Measurements from ENCODE around the gene CREB3L2. TPM values are rescaled to one million over a fixed set of nuclear protein-coding genes. Genes with fewer than 3 reads are reported as not detected.

The CREB3L2 gene
- polyA plus RNA-seq, 1 of the 3 experiments (the other 2 are of a cell fraction) = 22.9 TPM

GRCh38 chr7:137930581-137930980 is 71.3 kb downstream of the CREB3L2 start:
- no peak for DNase-seq
- Histone ChIP-seq H3K27ac (ENCODE audit: low read depth in 2 of 2, low read length in 1 of 2) (peak overlapping the region; percentile 36 to 92; a peak in 3 of 4 replicates), H3K9me3 (no peaks in the 10 kb centered on the region), H3K79me2 (ENCODE audit: insufficient read depth) (peaks cover 96% of the 10 kb centered on the region), H3K4me2 (peak overlapping the region; percentile 64), H3K4me3 (ENCODE audit: low read depth in 2 of 2, low read length in 1 of 2) (no peak overlapping the region; a peak in 1 of 4 replicates), H3K9ac (peak overlapping the region; percentile 51), H3K27me3 (ENCODE audit: insufficient read depth) (no peaks in the 10 kb centered on the region), H3F3A (replicated peaks; ENCODE audit: insufficient read depth) (peaks cover 43% of the 10 kb centered on the region), H2AFZ (ENCODE audit: low read depth) (peak overlapping the region; percentile 38; the same call in 1 of the 2 replicates), H4K20me1 (ENCODE audit: insufficient read depth) (no peaks in the 10 kb centered on the region), H3K4me1 (ENCODE audit: control insufficient read depth in 1 of 2, insufficient read depth in 2 of 2, low read depth in 1 of 2, low read length in 1 of 2) (peaks cover 23 to 41% of the 10 kb centered on the region in 2 experiments), H3K9me2 (no peaks in the 10 kb centered on the region), H3K36me3 (replicated peaks in 1 of 2; ENCODE audit: control insufficient read depth in 1 of 2, insufficient read depth in 2 of 2, low read length in 1 of 2) (peaks cover 7 to 21% of the 10 kb centered on the region in 2 experiments)
- ChIA-PET CTCF (interaction anchor here (1.0 to 2.0 kb wide), 6 partner anchors 9 to 78 kb away, joined by 3 to 10 read pairs (median 4); partner anchors contain the start of gene CREB3L2), POLR2A (no interaction called here)
- WGBS (ENCODE audit: low lambda C conversion rate) = 59% methylated on average over 2 of the region's 2 CpGs
- peak; percentile 82; the same call in 1 of the 2 replicates for TF ChIP-seq RXRA (IDR thresholded peaks at IDR 0.05; ENCODE audit: borderline replicate concordance, low read depth)
- no peak for TF ChIP-seq GABPA (IDR thresholded peaks at IDR 0.05; ENCODE audit: low read depth)
- TF ChIP-seq JUND (IDR thresholded peaks at IDR 0.05) = peak; percentile 87
- TF ChIP-seq EZH2phosphoT487 (IDR thresholded peaks at IDR 0.05; ENCODE audit: borderline replicate concordance, low read depth) = no peak
- TF ChIP-seq EP300 (IDR thresholded peaks at IDR 0.05; ENCODE audit: borderline replicate concordance in 1 of 2, low read depth in 1 of 2, low read length in 1 of 2) = peak in 1 of 2 experiments; percentile 77; a peak in 1 of 4 replicates
- peak; percentile 38; the same call in 1 of the 2 replicates for TF ChIP-seq MEF2A (IDR thresholded peaks at IDR 0.05; ENCODE audit: borderline replicate concordance, low read depth)
- TF ChIP-seq ZBTB33 (IDR thresholded peaks at IDR 0.05; ENCODE audit: borderline replicate concordance, low read depth) = no peak
- TF ChIP-seq FOXJ3 (CRISPR knock-in tag; IDR thresholded peaks at IDR 0.05) = no peak
- TF ChIP-seq, protein P1, sequence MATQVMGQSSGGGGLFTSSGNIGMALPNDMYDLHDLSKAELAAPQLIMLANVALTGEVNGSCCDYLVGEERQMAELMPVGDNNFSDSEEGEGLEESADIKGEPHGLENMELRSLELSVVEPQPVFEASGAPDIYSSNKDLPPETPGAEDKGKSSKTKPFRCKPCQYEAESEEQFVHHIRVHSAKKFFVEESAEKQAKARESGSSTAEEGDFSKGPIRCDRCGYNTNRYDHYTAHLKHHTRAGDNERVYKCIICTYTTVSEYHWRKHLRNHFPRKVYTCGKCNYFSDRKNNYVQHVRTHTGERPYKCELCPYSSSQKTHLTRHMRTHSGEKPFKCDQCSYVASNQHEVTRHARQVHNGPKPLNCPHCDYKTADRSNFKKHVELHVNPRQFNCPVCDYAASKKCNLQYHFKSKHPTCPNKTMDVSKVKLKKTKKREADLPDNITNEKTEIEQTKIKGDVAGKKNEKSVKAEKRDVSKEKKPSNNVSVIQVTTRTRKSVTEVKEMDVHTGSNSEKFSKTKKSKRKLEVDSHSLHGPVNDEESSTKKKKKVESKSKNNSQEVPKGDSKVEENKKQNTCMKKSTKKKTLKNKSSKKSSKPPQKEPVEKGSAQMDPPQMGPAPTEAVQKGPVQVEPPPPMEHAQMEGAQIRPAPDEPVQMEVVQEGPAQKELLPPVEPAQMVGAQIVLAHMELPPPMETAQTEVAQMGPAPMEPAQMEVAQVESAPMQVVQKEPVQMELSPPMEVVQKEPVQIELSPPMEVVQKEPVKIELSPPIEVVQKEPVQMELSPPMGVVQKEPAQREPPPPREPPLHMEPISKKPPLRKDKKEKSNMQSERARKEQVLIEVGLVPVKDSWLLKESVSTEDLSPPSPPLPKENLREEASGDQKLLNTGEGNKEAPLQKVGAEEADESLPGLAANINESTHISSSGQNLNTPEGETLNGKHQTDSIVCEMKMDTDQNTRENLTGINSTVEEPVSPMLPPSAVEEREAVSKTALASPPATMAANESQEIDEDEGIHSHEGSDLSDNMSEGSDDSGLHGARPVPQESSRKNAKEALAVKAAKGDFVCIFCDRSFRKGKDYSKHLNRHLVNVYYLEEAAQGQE (IDR thresholded peaks at IDR 0.05; ENCODE audit: low read depth, low read length) = no peak
- no peak for TF ChIP-seq RAD21 (IDR thresholded peaks at IDR 0.05; ENCODE audit: low read length)
- no peak for TF ChIP-seq GATA2 (CRISPR knock-in tag; IDR thresholded peaks at IDR 0.05)
- peak; percentile 81 for TF ChIP-seq RFX5 (IDR thresholded peaks at IDR 0.05; ENCODE audit: low read length)
- no peak for TF ChIP-seq NRF1 (IDR thresholded peaks at IDR 0.05; ENCODE audit: low read depth, low read length)
- peak; percentile 91 for TF ChIP-seq FOSL2 (IDR thresholded peaks at IDR 0.05; ENCODE audit: borderline replicate concordance, low read depth)
- peak; percentile 66 for TF ChIP-seq MAX (IDR thresholded peaks at IDR 0.05; ENCODE audit: low read depth)
- TF ChIP-seq SMC3 (IDR thresholded peaks at IDR 0.05; ENCODE audit: low read depth, low read length) = no peak
- TF ChIP-seq YY1 (IDR thresholded peaks at IDR 0.05; ENCODE audit: low read depth) = no peak
- no peak for TF ChIP-seq FOXM1 (IDR thresholded peaks at IDR 0.05; ENCODE audit: low read depth)
- peak; percentile 81 for TF ChIP-seq NFIC (IDR thresholded peaks at IDR 0.05; ENCODE audit: borderline replicate concordance)
- TF ChIP-seq, protein P2, sequence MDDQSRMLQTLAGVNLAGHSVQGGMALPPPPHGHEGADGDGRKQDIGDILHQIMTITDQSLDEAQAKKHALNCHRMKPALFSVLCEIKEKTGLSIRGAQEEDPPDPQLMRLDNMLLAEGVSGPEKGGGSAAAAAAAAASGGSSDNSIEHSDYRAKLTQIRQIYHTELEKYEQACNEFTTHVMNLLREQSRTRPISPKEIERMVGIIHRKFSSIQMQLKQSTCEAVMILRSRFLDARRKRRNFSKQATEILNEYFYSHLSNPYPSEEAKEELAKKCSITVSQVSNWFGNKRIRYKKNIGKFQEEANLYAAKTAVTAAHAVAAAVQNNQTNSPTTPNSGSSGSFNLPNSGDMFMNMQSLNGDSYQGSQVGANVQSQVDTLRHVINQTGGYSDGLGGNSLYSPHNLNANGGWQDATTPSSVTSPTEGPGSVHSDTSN (IDR thresholded peaks at IDR 0.05) = peak; percentile 82
- TF ChIP-seq SIN3A (IDR thresholded peaks at IDR 0.05; ENCODE audit: borderline replicate concordance, low read depth, low read length) = 0 out of 2 replicates have a peak, but pooled peaks have one; percentile 73
- TF ChIP-seq CHD2 (IDR thresholded peaks at IDR 0.05; ENCODE audit: low read length, partially characterized antibody) = no peak
- no peak for TF ChIP-seq MXI1 (IDR thresholded peaks at IDR 0.05; ENCODE audit: low read depth, low read length)
- no peak for TF ChIP-seq CTCF (IDR thresholded peaks at IDR 0.05)
- no peak for TF ChIP-seq IRF3 (IDR thresholded peaks at IDR 0.05; ENCODE audit: low read depth, low read length)

Data from SK-N-SH (cell line).